ENCODE measurements around the gene GAGE1.
"Not testable (repeated sequence)": the region's sequence is repeated elsewhere in the genome, so short reads cannot be mapped to it uniquely, and the experiment has no call there.

The GAGE1 gene

DNA sequence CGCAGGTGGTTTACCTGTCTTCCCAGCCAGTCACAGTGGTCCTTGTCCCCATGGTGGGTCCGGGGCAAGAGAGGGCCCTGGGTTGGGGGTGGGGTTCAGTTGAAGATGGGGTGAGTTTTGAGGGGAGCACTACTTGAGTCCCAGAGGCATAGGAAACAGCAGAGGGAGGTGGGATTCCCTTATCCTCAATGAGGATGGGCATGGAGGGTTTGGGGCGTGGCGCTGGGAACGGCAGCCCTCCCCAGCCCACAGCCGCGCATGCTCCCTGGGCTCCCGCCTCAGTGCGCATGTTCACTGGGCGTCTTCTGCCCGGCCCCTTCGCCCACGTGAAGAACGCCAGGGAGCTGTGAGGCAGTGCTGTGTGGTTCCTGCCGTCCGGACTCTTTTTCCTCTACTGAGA, 19.2 kb upstream of the GAGE1 start, which contains the start of gene GAGE12H:
GAGE12H (plus strand) TSS at position 301 of the 400 bp plus-strand sequence. CDS start 1,155 bp downstream, outside the sequence.
- H3K79me2 ChIP-seq (ENCODE audit: control insufficient read depth, insufficient read depth, low read length); H3K27me3 ChIP-seq (ENCODE audit: insufficient read depth, low read length, poor library complexity): not testable (repeated sequence)

GRCh38 chrX:49589196-49589595, 9.6 kb upstream of the GAGE1 start, which contains the start of gene GAGE2A:
TSS of gene GAGE2A (plus strand) at chrX:49589496. CDS start at chrX:49590651, 1,155 bp downstream.
- not testable (repeated sequence) for H3K56ac ChIP-seq (ENCODE audit: low read length); H3K18ac ChIP-seq (ENCODE audit: low read length); H3K79me1 ChIP-seq (ENCODE audit: low read length); H3K27ac ChIP-seq (ENCODE audit: low read depth, low read length); H3K4me3 ChIP-seq (ENCODE audit: low read length); H2BK15ac ChIP-seq (replicated peaks; ENCODE audit: low read depth); H3K9ac ChIP-seq (ENCODE audit: low read length); H2BK120ac ChIP-seq (ENCODE audit: low read depth, low read length); DNase-seq; H3K79me2 ChIP-seq (ENCODE audit: control insufficient read depth, insufficient read depth, low read length); H2BK5ac ChIP-seq (ENCODE audit: low read length); H4K8ac ChIP-seq (ENCODE audit: low read depth, low read length); H3K4me1 ChIP-seq (ENCODE audit: control insufficient read depth, low read depth, low read length); H3K4ac ChIP-seq (ENCODE audit: low read depth, low read length); H3K27me3 ChIP-seq (ENCODE audit: insufficient read depth, low read length, poor library complexity); H3K36me3 ChIP-seq (ENCODE audit: control insufficient read depth, insufficient read depth, low read length); H4K5ac ChIP-seq (ENCODE audit: low read length); H2AK5ac ChIP-seq (ENCODE audit: low read length); H3K23ac ChIP-seq (ENCODE audit: low read length); H3K4me2 ChIP-seq (ENCODE audit: low read length)
- WGBS (ENCODE audit: extremely low coverage, insufficient coverage, low lambda C conversion rate) = no CpG with 5 or more reads among the region's 16 CpGs

More for the DNA sequence above, 19.2 kb upstream of the GAGE1 start, which contains the start of gene GAGE12H:
- H3K23ac ChIP-seq (ENCODE audit: low read length); H3K36me3 ChIP-seq (ENCODE audit: control insufficient read depth, insufficient read depth, low read length); H3K79me1 ChIP-seq (ENCODE audit: low read length); DNase-seq; H3K56ac ChIP-seq (ENCODE audit: low read length); H3K9ac ChIP-seq (ENCODE audit: low read length); H2AK5ac ChIP-seq (ENCODE audit: low read length); H3K18ac ChIP-seq (ENCODE audit: low read length); H3K27ac ChIP-seq (ENCODE audit: low read depth, low read length); H2BK5ac ChIP-seq (ENCODE audit: low read length); H2BK120ac ChIP-seq (ENCODE audit: low read depth, low read length); H4K8ac ChIP-seq (ENCODE audit: low read depth, low read length); H3K4me1 ChIP-seq (ENCODE audit: control insufficient read depth, low read depth, low read length); H3K4ac ChIP-seq (ENCODE audit: low read depth, low read length); H3K4me2 ChIP-seq (ENCODE audit: low read length); H3K4me3 ChIP-seq (ENCODE audit: low read length); H4K5ac ChIP-seq (ENCODE audit: low read length); H2BK15ac ChIP-seq (replicated peaks; ENCODE audit: low read depth): not testable (repeated sequence)
- WGBS (ENCODE audit: extremely low coverage, insufficient coverage, low lambda C conversion rate) = no CpG with 5 or more reads among the region's 16 CpGs

DNA sequence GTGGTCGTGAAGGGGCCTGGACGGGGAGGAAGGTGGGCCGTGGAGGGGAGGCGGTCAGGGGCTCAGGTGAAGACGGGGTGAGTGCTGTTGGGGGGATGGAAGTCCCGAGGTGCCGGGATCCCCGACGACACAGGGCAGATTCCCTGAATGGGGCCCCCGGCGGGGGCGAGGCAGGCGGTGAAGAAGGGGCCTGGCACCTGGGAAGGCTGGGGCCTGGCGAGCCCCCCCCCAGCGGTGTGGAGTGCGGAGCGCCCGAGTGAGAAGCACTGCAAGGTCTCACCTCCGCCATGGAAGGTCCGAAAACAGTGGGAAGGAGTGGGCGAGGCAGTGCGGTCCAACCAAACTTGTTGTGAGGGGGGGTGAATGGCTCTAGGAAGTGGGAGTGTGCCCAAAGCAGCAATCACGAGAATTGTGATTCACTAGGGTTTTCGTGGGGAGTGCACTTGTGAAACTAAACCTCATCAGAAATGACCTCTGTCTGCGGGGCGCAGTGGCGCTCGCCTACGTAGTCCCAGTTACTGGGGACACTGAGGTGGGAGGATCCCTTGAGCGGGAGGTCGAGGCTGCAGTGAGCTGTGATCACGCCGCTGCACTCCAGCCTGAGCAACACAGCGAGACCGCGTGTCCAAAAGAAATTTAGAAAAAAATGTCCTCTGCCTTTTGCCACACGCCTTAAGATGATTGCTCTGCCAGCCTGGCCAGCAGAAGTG, 8.9 kb upstream of the GAGE1 start:
- H3K23ac ChIP-seq (ENCODE audit: low read length); H3K27ac ChIP-seq (ENCODE audit: low read depth, low read length); H3K4me1 ChIP-seq (ENCODE audit: control insufficient read depth, low read depth, low read length); H3K27me3 ChIP-seq (ENCODE audit: insufficient read depth, low read length, poor library complexity); H3K36me3 ChIP-seq (ENCODE audit: control insufficient read depth, insufficient read depth, low read length); H3K18ac ChIP-seq (ENCODE audit: low read length); H3K79me2 ChIP-seq (ENCODE audit: control insufficient read depth, insufficient read depth, low read length); H3K4me3 ChIP-seq (ENCODE audit: low read length); H2BK5ac ChIP-seq (ENCODE audit: low read length); H2BK15ac ChIP-seq (replicated peaks; ENCODE audit: low read depth); H3K4me2 ChIP-seq (ENCODE audit: low read length); H2AK5ac ChIP-seq (ENCODE audit: low read length); H3K56ac ChIP-seq (ENCODE audit: low read length); DNase-seq; H3K4ac ChIP-seq (ENCODE audit: low read depth, low read length); H2BK120ac ChIP-seq (ENCODE audit: low read depth, low read length); H3K79me1 ChIP-seq (ENCODE audit: low read length); H4K5ac ChIP-seq (ENCODE audit: low read length); H3K9ac ChIP-seq (ENCODE audit: low read length); H4K8ac ChIP-seq (ENCODE audit: low read depth, low read length): not testable (repeated sequence)
- WGBS (ENCODE audit: extremely low coverage, insufficient coverage, low lambda C conversion rate) = no CpG with 5 or more reads among the region's 37 CpGs

DNA sequence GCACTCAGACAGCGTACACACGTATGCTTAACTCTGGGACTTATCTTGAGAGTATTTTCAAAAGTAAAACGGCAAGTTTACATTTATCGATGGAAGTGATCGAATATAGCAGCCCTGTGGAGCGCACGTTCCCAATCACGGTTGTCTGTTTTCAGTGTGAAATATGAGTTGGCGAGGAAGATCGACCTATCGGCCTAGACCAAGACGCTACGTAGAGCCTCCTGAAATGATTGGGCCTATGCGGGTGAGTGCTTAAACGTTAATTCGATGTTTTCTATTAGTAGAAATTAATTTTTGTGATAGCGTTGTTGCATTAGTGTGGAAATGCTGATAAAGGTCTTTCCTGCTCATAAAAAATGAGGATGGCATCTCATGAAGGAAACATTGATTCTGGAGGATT, 8.3 kb upstream of the GAGE1 start:
- not testable (repeated sequence) for H3K56ac ChIP-seq (ENCODE audit: low read length); H2BK5ac ChIP-seq (ENCODE audit: low read length); H4K5ac ChIP-seq (ENCODE audit: low read length); H3K18ac ChIP-seq (ENCODE audit: low read length); H3K27ac ChIP-seq (ENCODE audit: low read depth, low read length); H2BK15ac ChIP-seq (replicated peaks; ENCODE audit: low read depth); H2BK120ac ChIP-seq (ENCODE audit: low read depth, low read length); H3K79me2 ChIP-seq (ENCODE audit: control insufficient read depth, insufficient read depth, low read length); H3K27me3 ChIP-seq (ENCODE audit: insufficient read depth, low read length, poor library complexity); H3K4ac ChIP-seq (ENCODE audit: low read depth, low read length); H3K23ac ChIP-seq (ENCODE audit: low read length); H2AK5ac ChIP-seq (ENCODE audit: low read length); DNase-seq; H3K9ac ChIP-seq (ENCODE audit: low read length); H3K4me2 ChIP-seq (ENCODE audit: low read length); H3K79me1 ChIP-seq (ENCODE audit: low read length); H3K36me3 ChIP-seq (ENCODE audit: control insufficient read depth, insufficient read depth, low read length); H3K4me1 ChIP-seq (ENCODE audit: control insufficient read depth, low read depth, low read length); H3K4me3 ChIP-seq (ENCODE audit: low read length); H4K8ac ChIP-seq (ENCODE audit: low read depth, low read length)
- no CpG with 5 or more reads among the region's 17 CpGs for WGBS (ENCODE audit: extremely low coverage, insufficient coverage, low lambda C conversion rate)

GRCh38 chrX:49610718-49611310, 12.0 kb downstream of the GAGE1 start:
- H3K27ac ChIP-seq (ENCODE audit: low read depth, low read length) = no peak overlapping the region
- no CpG with 5 or more reads among the region's 7 CpGs for WGBS (ENCODE audit: extremely low coverage, insufficient coverage, low lambda C conversion rate)

More at GRCh38 chrX:49610718-49611310, 12.0 kb downstream of the GAGE1 start:
- Histone ChIP-seq H3K4me1 (ENCODE audit: control insufficient read depth, low read depth, low read length) (no peaks in the 10 kb centered on the region), H3K4me2 (ENCODE audit: low read length) (no peak overlapping the region), H3K4me3 (ENCODE audit: low read length) (no peak overlapping the region), H3K79me2 (ENCODE audit: control insufficient read depth, insufficient read depth, low read length) (no peaks in the 10 kb centered on the region), H3K9ac (ENCODE audit: low read length) (no peak overlapping the region), H3K79me1 (ENCODE audit: low read length) (no peaks in the 10 kb centered on the region), H2BK120ac (ENCODE audit: low read depth, low read length) (no peak overlapping the region), H3K36me3 (ENCODE audit: control insufficient read depth, insufficient read depth, low read length) (no peaks in the 10 kb centered on the region), H4K5ac (ENCODE audit: low read length) (no peak overlapping the region), H2AK5ac (ENCODE audit: low read length) (no peak overlapping the region), H3K23ac (ENCODE audit: low read length) (no peak overlapping the region), H3K27me3 (ENCODE audit: insufficient read depth, low read length, poor library complexity) (no peaks in the 10 kb centered on the region), H3K4ac (ENCODE audit: low read depth, low read length) (no peak overlapping the region), H2BK15ac (replicated peaks; ENCODE audit: low read depth) (no peak overlapping the region), H4K8ac (ENCODE audit: low read depth, low read length) (no peak overlapping the region), H3K18ac (ENCODE audit: low read length) (no peak overlapping the region), H3K56ac (ENCODE audit: low read length) (no peak overlapping the region), H2BK5ac (ENCODE audit: low read length) (no peak overlapping the region)
- no peak for DNase-seq

All from mesendoderm (in vitro differentiated cells).